Panc1 (cell line): ENCODE results near the gene PGS1.

Experiments used
- POLR2AphosphoS5 ChIP-seq: IDR thresholded peaks from 2 replicates; pipeline ENCODE4 v1.6.1; 2012; ENCODE audit warnings: mild to moderate bottlenecking, low read depth, low read length, moderate library complexity
- SIN3A ChIP-seq: IDR thresholded peaks from 2 replicates; pipeline ENCODE4 v1.6.1; 2012; ENCODE audit warnings: low read depth, mild to moderate bottlenecking, low read length, moderate library complexity, borderline replicate concordance; ENCODE audit not compliant: insufficient read depth
- TF ChIP-seq, protein P1 (sequence below): fragments of 450-650 bp; IDR thresholded peaks from 2 replicates; pipeline ENCODE4 v1.5.1; 2017; ENCODE audit warnings: mild to moderate bottlenecking

DNA sequence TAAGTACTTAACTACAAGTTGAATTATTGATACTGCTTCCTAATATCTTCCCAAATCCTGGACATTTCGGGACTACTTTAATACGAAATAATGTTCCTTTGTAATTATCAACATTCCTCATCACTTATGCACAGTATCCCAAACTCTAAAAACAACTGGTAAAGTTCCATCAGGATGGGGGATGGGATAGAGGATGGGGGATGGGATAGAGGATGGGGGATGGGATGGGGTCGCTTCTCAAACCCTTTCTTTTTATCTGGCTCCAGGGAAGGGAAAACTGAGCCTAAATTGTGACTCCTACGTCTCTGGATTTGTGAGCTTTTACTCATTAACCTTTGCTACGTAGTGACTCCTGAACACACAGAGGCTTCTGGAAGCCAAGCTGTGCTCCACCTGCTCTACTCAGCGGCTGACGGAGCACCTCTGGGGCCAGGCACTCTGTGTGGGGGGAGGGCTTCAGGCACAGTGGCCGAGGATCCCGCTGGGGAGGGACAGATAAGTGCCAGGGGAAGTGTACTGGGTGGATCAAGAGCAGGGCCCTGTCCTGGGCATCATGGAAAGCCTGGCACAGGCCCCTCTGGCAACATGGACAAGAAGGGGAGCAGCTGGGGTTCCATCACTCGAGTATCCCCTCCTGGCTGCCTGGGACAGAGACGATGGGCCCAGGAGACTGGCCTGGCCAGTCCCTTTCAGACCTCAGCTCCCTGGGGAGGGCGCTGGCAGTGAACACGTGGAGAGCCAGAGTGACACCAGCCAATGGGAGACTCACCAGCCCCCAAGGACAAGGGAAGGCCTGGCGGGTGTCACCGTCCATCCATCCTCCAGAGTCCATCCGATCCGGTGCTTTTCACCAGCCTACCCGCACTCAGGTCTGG, 56.2 kb downstream of the PGS1 start:
- TF ChIP-seq, protein P1, sequence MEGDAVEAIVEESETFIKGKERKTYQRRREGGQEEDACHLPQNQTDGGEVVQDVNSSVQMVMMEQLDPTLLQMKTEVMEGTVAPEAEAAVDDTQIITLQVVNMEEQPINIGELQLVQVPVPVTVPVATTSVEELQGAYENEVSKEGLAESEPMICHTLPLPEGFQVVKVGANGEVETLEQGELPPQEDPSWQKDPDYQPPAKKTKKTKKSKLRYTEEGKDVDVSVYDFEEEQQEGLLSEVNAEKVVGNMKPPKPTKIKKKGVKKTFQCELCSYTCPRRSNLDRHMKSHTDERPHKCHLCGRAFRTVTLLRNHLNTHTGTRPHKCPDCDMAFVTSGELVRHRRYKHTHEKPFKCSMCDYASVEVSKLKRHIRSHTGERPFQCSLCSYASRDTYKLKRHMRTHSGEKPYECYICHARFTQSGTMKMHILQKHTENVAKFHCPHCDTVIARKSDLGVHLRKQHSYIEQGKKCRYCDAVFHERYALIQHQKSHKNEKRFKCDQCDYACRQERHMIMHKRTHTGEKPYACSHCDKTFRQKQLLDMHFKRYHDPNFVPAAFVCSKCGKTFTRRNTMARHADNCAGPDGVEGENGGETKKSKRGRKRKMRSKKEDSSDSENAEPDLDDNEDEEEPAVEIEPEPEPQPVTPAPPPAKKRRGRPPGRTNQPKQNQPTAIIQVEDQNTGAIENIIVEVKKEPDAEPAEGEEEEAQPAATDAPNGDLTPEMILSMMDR, result no peak
- no peak for TF ChIP-seq POLR2AphosphoS5
- TF ChIP-seq SIN3A, result no peak
